GM12892 (cell line): ENCODE results near the gene KCNAB1.

Experiments
- POLR2A ChIP-seq: IDR thresholded peaks from 2 replicates; pipeline ENCODE4 v1.6.1; 2011; ENCODE audit warnings: low read depth, low read length, control low read depth
- POLR2AphosphoS5 ChIP-seq: IDR thresholded peaks from 2 replicates; pipeline ENCODE4 v1.6.1; 2011; ENCODE audit warnings: low read depth, low read length, control low read depth
- TAF1 ChIP-seq: IDR thresholded peaks from 2 replicates; pipeline ENCODE4 v1.6.1; 2011; ENCODE audit warnings: low read depth, mild to moderate bottlenecking, control low read depth, low read length, borderline replicate concordance

- TF ChIP-seq POLR2A (no peak), POLR2AphosphoS5 (no peak), TAF1 (no peak)
These were observed 308.7 kb downstream of the KCNAB1 start for GRCh38 chr3:156429125-156429524.
